HL-60 (cell line): ENCODE results near the gene CNN3.

Source experiments
- DNase-seq, 2 experiments: peaks; one replicate each; pipeline ENCODE4 v3.0.0-alpha.2; 2010 to 2020; ENCODE audit warnings: low read depth in 1 of 2, low spot score in 1 of 2
- H3K27ac ChIP-seq: fragments of 250-450 bp; sonication (Bioruptor Pico); replicated peaks from 2 replicates; pipeline ENCODE4 v1.5.1; 2020; ENCODE audit warnings: mild to moderate bottlenecking, moderate library complexity
- H3K27me3 ChIP-seq: fragments of 250-450 bp; sonication (Bioruptor Pico); 2 replicates; pipeline ENCODE4 v1.5.1; 2021; ENCODE audit warnings: mild to moderate bottlenecking, moderate library complexity; ENCODE audit not compliant: insufficient read depth, poor library complexity, severe bottlenecking
- H3K4me3 ChIP-seq: replicated peaks from 2 replicates; pipeline ENCODE4 v1.5.1; 2011; ENCODE audit warnings: mild to moderate bottlenecking, control low read depth, low read length; ENCODE audit not compliant: insufficient read depth
- CTCF ChIP-seq: IDR thresholded peaks from one replicate; pipeline ENCODE4 v1.5.1; 2011; ENCODE audit warnings: low read length, control low read depth, inconsistent platforms; ENCODE audit not compliant: insufficient read depth
- GABPA ChIP-seq: IDR thresholded peaks from 2 replicates; pipeline ENCODE4 v1.6.1; 2012; ENCODE audit warnings: low read depth
- POLR2AphosphoS5 ChIP-seq: IDR thresholded peaks from 2 replicates; pipeline ENCODE4 v1.6.1; 2012; ENCODE audit warnings: low read depth
- REST ChIP-seq: IDR thresholded peaks from 2 replicates; pipeline ENCODE4 v1.6.1; 2012; ENCODE audit warnings: low read depth; ENCODE audit not compliant: insufficient replicate concordance
- SPI1 ChIP-seq: IDR thresholded peaks from 2 replicates; pipeline ENCODE4 v1.6.1; 2012; ENCODE audit warnings: low read depth, mild to moderate bottlenecking, borderline replicate concordance
- long read RNA-seq: library from polyadenylated mRNA; unstranded; transcript quantifications from one replicate; pipeline ENCODE4 v2.0.0, GENCODE V29; 2020

Gene CNN3
- long read RNA-seq, partial matches to known transcripts, result 0 of 1 reads
- long read RNA-seq, other reads (novel, unspliced or antisense), result 1 of 1 reads

- H3K27ac ChIP-seq, result no peak within 1 kb of the TSS
- peak within 1 kb of the TSS; percentile 29 for H3K4me3 ChIP-seq
- peaks cover 54% of the 10 kb centered on the region for H3K27me3 ChIP-seq
- TF ChIP-seq SPI1, result no peak
- TF ChIP-seq GABPA, result no peak
- TF ChIP-seq REST, result no peak
- TF ChIP-seq POLR2AphosphoS5, result no peak
- no peak for TF ChIP-seq CTCF
- no peak for DNase-seq
These were observed at the start of gene CNN3 for GRCh38 chr1:94926915-94927404. Gene CNN3 (minus strand): TSS chr1:94927110. CDS start chr1:94926894, 216 bp downstream.

GRCh38 chr1:94974824-94975223 is 47.9 kb upstream of the CNN3 start:
- DNase-seq, result no peak
- H3K27me3 ChIP-seq, result no peaks in the 10 kb centered on the region
- no peak overlapping the region for H3K4me3 ChIP-seq
- no peak overlapping the region for H3K27ac ChIP-seq
- TF ChIP-seq REST (no peak), POLR2AphosphoS5 (no peak), SPI1 (no peak)

GRCh38 chr1:94974241-94974640 is 47.3 kb upstream of the CNN3 start:
- TF ChIP-seq GABPA (no peak), CTCF (no peak), POLR2AphosphoS5 (no peak), REST (no peak), SPI1 (no peak)
- no peaks in the 10 kb centered on the region for H3K27me3 ChIP-seq
- no peak overlapping the region for H3K4me3 ChIP-seq
- no peak overlapping the region for H3K27ac ChIP-seq
- no peak for DNase-seq
